GM10266 (cell line): ENCODE results near the gene ABCC6.

Experiments
- DNase-seq: peaks from one replicate; pipeline ENCODE4 v3.0.0; 2012; ENCODE audit errors: extremely low spot score
- CTCF ChIP-seq: IDR thresholded peaks from 2 replicates; pipeline ENCODE4 v1.5.1; 2012; ENCODE audit warnings: mild to moderate bottlenecking, low read depth; ENCODE audit not compliant: control insufficient read depth, insufficient read depth; ENCODE audit errors: missing control alignments

ABCC6 gene

GRCh38 chr16:16175296-16175695 is 48.0 kb downstream of the ABCC6 start:
- DNase-seq, result no peak
- TF ChIP-seq CTCF, result no peak

- TF ChIP-seq CTCF, result no peak
- DNase-seq, result no peak
These were observed 50.3 kb downstream of the ABCC6 start for GRCh38 chr16:16172991-16173390.

- no peak for DNase-seq
- no peak for TF ChIP-seq CTCF
These were observed 51.9 kb downstream of the ABCC6 start for GRCh38 chr16:16171332-16171919.

GRCh38 chr16:16169615-16170014 is 53.7 kb downstream of the ABCC6 start:
- no peak for TF ChIP-seq CTCF
- no peak for DNase-seq

GRCh38 chr16:16168431-16168830 is 54.9 kb downstream of the ABCC6 start:
- DNase-seq, result no peak
- TF ChIP-seq CTCF, result no peak

GRCh38 chr16:16167927-16168326 is 55.4 kb downstream of the ABCC6 start:
- no peak for DNase-seq
- TF ChIP-seq CTCF, result no peak

- DNase-seq, result no peak
- TF ChIP-seq CTCF, result no peak
These were observed 56.3 kb downstream of the ABCC6 start for GRCh38 chr16:16166949-16167348.
